ENCODE measurements around the gene SLC22A13. TPM values are rescaled to one million over a fixed set of nuclear protein-coding genes. Genes with fewer than 3 reads are reported as not detected.

SLC22A13 gene
- total RNA-seq, 1 donor from 2014 or later = 0.21 TPM

- peaks cover 4% of the 10 kb centered on the region for H3K36me3 Mint-ChIP-seq (ENCODE audit: low read depth, unreplicated experiment)
- H3K27me3 Mint-ChIP-seq (ENCODE audit: unreplicated experiment) = peaks cover 7% of the 10 kb centered on the region
- no peaks in the 10 kb centered on the region for H3K9me3 Mint-ChIP-seq (ENCODE audit: unreplicated experiment)
- no peak for DNase-seq (ENCODE audit: low spot score)
- peaks cover 26% of the 10 kb centered on the region for H3K4me1 Mint-ChIP-seq (ENCODE audit: unreplicated experiment)
- H3K27ac Mint-ChIP-seq (ENCODE audit: unreplicated experiment) = no peak overlapping the region
- no peak overlapping the region for H3K4me3 Mint-ChIP-seq (ENCODE audit: unreplicated experiment)
- no peak for TF ChIP-seq CTCF (IDR thresholded peaks at IDR 0.05; ENCODE audit: unreplicated experiment)
Measured at GRCh38 chr3:38311476-38311875, 45.9 kb downstream of the SLC22A13 start.

GRCh38 chr3:38311941-38312340 lies 46.3 kb downstream of the SLC22A13 start:
- Mint-ChIP-seq H3K27me3 (ENCODE audit: unreplicated experiment) (peaks cover 7% of the 10 kb centered on the region), H3K4me3 (ENCODE audit: unreplicated experiment) (peak overlapping the region; percentile 44), H3K36me3 (ENCODE audit: low read depth, unreplicated experiment) (peaks cover 4% of the 10 kb centered on the region), H3K27ac (ENCODE audit: unreplicated experiment) (peak overlapping the region; percentile 53), H3K4me1 (ENCODE audit: unreplicated experiment) (peaks cover 26% of the 10 kb centered on the region), H3K9me3 (ENCODE audit: unreplicated experiment) (no peaks in the 10 kb centered on the region)
- TF ChIP-seq CTCF (IDR thresholded peaks at IDR 0.05; ENCODE audit: unreplicated experiment) = no peak
- DNase-seq (ENCODE audit: low spot score) = no peak

GRCh38 chr3:38312356-38312755 lies 46.7 kb downstream of the SLC22A13 start:
- Mint-ChIP-seq H3K4me1 (ENCODE audit: unreplicated experiment) (peaks cover 26% of the 10 kb centered on the region), H3K27me3 (ENCODE audit: unreplicated experiment) (peaks cover 7% of the 10 kb centered on the region), H3K36me3 (ENCODE audit: low read depth, unreplicated experiment) (peaks cover 4% of the 10 kb centered on the region), H3K4me3 (ENCODE audit: unreplicated experiment) (peak overlapping the region; percentile 44), H3K27ac (ENCODE audit: unreplicated experiment) (peak overlapping the region; percentile 53), H3K9me3 (ENCODE audit: unreplicated experiment) (no peaks in the 10 kb centered on the region)
- DNase-seq (ENCODE audit: low spot score) = no peak
- TF ChIP-seq CTCF (IDR thresholded peaks at IDR 0.05; ENCODE audit: unreplicated experiment) = no peak

GRCh38 chr3:38313263-38313662 lies 47.7 kb downstream of the SLC22A13 start:
- DNase-seq (ENCODE audit: low spot score) = no peak
- no peak overlapping the region for H3K27ac Mint-ChIP-seq (ENCODE audit: unreplicated experiment)
- H3K4me1 Mint-ChIP-seq (ENCODE audit: unreplicated experiment) = peaks cover 26% of the 10 kb centered on the region

GRCh38 chr3:38313695-38314094 lies 48.1 kb downstream of the SLC22A13 start:
- peaks cover 26% of the 10 kb centered on the region for H3K4me1 Mint-ChIP-seq (ENCODE audit: unreplicated experiment)

More at GRCh38 chr3:38313263-38313662, 47.7 kb downstream of the SLC22A13 start:
- TF ChIP-seq CTCF (IDR thresholded peaks at IDR 0.05; ENCODE audit: unreplicated experiment) = no peak
- Mint-ChIP-seq H3K36me3 (ENCODE audit: low read depth, unreplicated experiment) (peaks cover 4% of the 10 kb centered on the region), H3K27me3 (ENCODE audit: unreplicated experiment) (peaks cover 7% of the 10 kb centered on the region), H3K9me3 (ENCODE audit: unreplicated experiment) (no peaks in the 10 kb centered on the region), H3K4me3 (ENCODE audit: unreplicated experiment) (no peak overlapping the region)

More at GRCh38 chr3:38313695-38314094, 48.1 kb downstream of the SLC22A13 start:
- Mint-ChIP-seq H3K27ac (ENCODE audit: unreplicated experiment) (no peak overlapping the region), H3K27me3 (ENCODE audit: unreplicated experiment) (peaks cover 7% of the 10 kb centered on the region), H3K9me3 (ENCODE audit: unreplicated experiment) (no peaks in the 10 kb centered on the region), H3K36me3 (ENCODE audit: low read depth, unreplicated experiment) (peaks cover 4% of the 10 kb centered on the region), H3K4me3 (ENCODE audit: unreplicated experiment) (no peak overlapping the region)
- no peak for DNase-seq (ENCODE audit: low spot score)
- TF ChIP-seq CTCF (IDR thresholded peaks at IDR 0.05; ENCODE audit: unreplicated experiment) = no peak
